ENCODE results near the gene SPARCL1. TPM values are rescaled to one million over a fixed set of nuclear protein-coding genes. Genes with fewer than 3 reads are reported as not detected.

The SPARCL1 gene
- total RNA-seq, 2 donors from 2014 or later, result 18.4 to 84.0 TPM

DNA sequence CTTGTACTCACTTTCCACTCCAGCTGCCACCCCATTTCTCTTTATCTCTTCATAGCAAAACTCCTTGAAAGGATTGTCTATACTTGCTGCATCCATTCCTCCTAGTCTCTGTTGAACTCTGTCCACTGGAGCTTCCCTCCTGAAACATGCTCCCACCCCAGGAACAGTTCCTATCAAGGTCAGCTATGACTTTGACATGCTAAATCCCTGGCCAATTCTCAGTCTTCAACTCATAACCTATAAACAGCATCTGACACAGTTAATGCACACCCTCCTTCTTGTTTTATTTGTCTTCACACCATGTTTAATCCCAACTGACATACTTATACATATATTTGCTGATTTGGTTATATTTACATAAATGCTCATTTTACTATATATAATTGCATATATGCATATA lies 47.8 kb downstream of the SPARCL1 start:
- Histone ChIP-seq H3K4me3 (no peak overlapping the region), H3K4me1 (no peaks in the 10 kb centered on the region), H3K27me3 (no peaks in the 10 kb centered on the region), H3K27ac (no peak overlapping the region), H3K36me3 (no peaks in the 10 kb centered on the region), H3K9ac (ENCODE audit: low read depth in 2 of 2, low read length in 2 of 2) (no peak overlapping the region), H3K9me3 (no peaks in the 10 kb centered on the region)
- intact Hi-C loops (cut with DNase I), result no loop called here
- TF ChIP-seq, protein P1, sequence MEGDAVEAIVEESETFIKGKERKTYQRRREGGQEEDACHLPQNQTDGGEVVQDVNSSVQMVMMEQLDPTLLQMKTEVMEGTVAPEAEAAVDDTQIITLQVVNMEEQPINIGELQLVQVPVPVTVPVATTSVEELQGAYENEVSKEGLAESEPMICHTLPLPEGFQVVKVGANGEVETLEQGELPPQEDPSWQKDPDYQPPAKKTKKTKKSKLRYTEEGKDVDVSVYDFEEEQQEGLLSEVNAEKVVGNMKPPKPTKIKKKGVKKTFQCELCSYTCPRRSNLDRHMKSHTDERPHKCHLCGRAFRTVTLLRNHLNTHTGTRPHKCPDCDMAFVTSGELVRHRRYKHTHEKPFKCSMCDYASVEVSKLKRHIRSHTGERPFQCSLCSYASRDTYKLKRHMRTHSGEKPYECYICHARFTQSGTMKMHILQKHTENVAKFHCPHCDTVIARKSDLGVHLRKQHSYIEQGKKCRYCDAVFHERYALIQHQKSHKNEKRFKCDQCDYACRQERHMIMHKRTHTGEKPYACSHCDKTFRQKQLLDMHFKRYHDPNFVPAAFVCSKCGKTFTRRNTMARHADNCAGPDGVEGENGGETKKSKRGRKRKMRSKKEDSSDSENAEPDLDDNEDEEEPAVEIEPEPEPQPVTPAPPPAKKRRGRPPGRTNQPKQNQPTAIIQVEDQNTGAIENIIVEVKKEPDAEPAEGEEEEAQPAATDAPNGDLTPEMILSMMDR (IDR thresholded peaks at IDR 0.05), result no peak
- DNase-seq, result no peak

DNA sequence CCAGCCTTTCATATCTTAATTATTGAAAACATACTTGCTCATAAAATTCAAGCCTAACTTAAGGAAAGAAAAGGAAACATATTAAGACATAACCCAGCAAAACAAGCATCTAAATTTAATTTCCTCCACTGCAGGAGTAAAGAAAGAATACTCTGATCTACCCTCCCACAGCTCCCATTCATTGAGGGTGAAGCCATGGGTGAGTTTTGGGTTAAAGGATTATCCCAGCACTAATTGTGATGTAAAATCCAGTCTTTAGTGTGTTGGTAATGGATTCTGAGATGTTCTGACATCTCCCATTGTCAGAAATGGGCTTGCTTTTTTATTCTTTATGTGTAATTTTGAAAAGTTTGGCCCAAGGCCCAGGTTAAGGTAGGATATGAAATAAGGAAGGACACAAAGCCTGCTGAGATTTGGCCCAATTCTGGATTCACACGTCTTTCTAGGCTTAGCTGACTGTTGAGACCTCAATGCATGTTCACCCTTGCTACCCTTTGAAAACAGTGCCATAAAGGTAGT lies 50.4 kb downstream of the SPARCL1 start:
- DNase-seq, result no peak
- no peaks in the 10 kb centered on the region for H3K4me1 ChIP-seq
- intact Hi-C loops (cut with DNase I), result no loop called here
- H3K9me3 ChIP-seq, result no peaks in the 10 kb centered on the region
- H3K27me3 ChIP-seq, result no peaks in the 10 kb centered on the region
- TF ChIP-seq, protein P1 (IDR thresholded peaks at IDR 0.05), result no peak
- H3K9ac ChIP-seq (ENCODE audit: low read depth in 2 of 2, low read length in 2 of 2), result no peak overlapping the region
- H3K4me3 ChIP-seq, result no peak overlapping the region
- H3K36me3 ChIP-seq, result no peaks in the 10 kb centered on the region
- H3K27ac ChIP-seq, result no peak overlapping the region

DNA sequence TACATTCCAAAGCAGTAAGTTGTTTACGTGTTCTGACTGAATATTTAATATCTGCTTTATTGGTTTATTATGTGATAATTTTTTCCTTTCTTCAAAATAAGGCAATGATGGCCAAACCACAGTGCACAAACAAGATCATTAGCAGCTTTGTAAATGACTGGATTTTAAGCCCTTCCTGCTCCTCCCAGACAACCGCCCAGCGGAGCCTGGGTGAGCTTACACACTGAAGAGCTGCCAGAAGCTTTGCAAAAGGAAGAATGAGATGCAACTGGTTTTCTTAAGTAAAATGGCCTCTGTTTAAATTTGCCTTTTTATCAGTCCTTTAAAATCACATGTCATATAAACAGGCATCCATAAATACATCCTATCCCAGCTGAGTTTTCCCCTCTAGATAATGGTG lies 52.2 kb downstream of the SPARCL1 start:
- Histone ChIP-seq H3K9ac (ENCODE audit: low read depth in 2 of 2, low read length in 2 of 2) (no peak overlapping the region), H3K27ac (no peak overlapping the region), H3K4me3 (no peak overlapping the region), H3K27me3 (no peaks in the 10 kb centered on the region), H3K36me3 (no peaks in the 10 kb centered on the region), H3K9me3 (no peaks in the 10 kb centered on the region), H3K4me1 (no peaks in the 10 kb centered on the region)
- intact Hi-C loops (cut with DNase I), result no loop called here
- no peak for DNase-seq
- TF ChIP-seq, protein P1 (IDR thresholded peaks at IDR 0.05), result no peak

- Histone ChIP-seq H3K4me3 (no peak overlapping the region), H3K4me1 (no peaks in the 10 kb centered on the region), H3K27me3 (no peaks in the 10 kb centered on the region), H3K9me3 (no peaks in the 10 kb centered on the region), H3K36me3 (no peaks in the 10 kb centered on the region), H3K27ac (no peak overlapping the region), H3K9ac (ENCODE audit: low read depth in 2 of 2, low read length in 2 of 2) (no peak overlapping the region)
- no peak for DNase-seq
- TF ChIP-seq, protein P1 (IDR thresholded peaks at IDR 0.05), result no peak
- intact Hi-C loops (cut with DNase I), result loop anchor here (5.0 kb wide), 2 partner anchors 92 to 197 kb away; no protein-coding TSS in a partner anchor
These were observed 59.8 kb downstream of the SPARCL1 start for GRCh38 chr4:87469390-87469789.

DNA sequence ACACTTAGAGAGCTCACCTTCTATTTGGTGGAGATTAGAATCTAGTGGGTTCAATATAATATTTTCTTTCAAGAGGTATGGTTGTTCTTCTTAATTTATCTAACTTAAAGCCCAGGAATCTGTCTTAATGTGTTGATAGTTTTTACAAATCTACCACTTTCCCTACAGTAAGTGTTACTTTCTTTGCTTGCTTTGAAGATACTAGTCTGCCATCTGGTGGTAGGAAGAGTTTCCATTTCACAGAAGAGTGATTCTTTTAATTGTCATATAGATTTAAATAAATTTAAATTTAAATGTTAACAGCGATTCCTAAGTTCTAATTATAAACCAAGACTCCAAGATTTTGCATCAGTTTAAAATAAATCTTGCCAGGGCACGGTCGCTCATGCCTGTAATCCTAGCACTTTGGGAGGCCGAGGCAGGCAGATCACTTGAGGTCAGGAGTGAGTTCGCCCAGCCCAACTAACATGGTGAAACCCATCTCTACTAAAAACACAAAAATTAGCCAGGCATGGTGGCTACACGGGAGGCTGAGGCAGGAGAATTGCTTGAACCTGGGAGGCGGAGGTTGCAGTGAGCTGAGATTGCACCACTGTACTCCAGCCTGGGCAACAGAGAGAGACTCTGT lies 63.3 kb downstream of the SPARCL1 start:
- Histone ChIP-seq H3K27me3 (no peaks in the 10 kb centered on the region), H3K36me3 (no peaks in the 10 kb centered on the region), H3K9me3 (no peaks in the 10 kb centered on the region), H3K9ac (ENCODE audit: low read depth in 2 of 2, low read length in 2 of 2) (no peak overlapping the region), H3K4me1 (peaks cover 5% of the 10 kb centered on the region), H3K27ac (no peak overlapping the region), H3K4me3 (no peak overlapping the region)
- no peak for DNase-seq
- intact Hi-C loops (cut with DNase I), result loop anchor here (5.0 kb wide), 2 partner anchors 89 to 194 kb away; no protein-coding TSS in a partner anchor
- TF ChIP-seq, protein P1 (IDR thresholded peaks at IDR 0.05), result peak; percentile 59

All from colonic mucosa (tissue), 4 donors.